C4-2B (cell line): ENCODE measurements around the gene JADE1.

Source experiments
- ZFX ChIP-seq: fragments of 450-650 bp; IDR thresholded peaks from 2 replicates; pipeline ENCODE4 v1.6.1; 2017
- TF ChIP-seq, protein P1 (sequence below): fragments of 450-650 bp; conservative IDR thresholded peaks from 2 replicates; pipeline ENCODE4 v1.5.1; 2017; ENCODE audit warnings: mild to moderate bottlenecking

DNA sequence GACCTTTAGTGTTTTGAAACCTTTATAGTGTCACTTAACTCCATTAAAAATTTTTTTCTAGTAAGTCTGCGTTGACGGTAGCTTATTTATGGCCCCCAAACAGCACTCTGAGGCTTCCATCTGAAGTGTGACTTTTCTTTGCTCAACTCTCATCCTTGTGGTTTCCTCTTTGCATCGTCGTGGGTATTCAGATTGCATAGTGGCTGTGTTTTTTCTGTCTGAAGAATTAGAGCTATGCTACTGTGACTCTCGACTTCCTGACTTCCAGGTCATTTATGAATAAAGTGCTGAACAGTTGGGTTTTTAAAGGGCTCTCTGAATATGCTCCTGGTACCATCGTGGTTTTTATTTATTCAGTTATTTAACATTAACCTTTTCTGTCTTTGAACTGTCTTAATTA is 44.9 kb downstream of the JADE1 start:
- TF ChIP-seq, protein P1, sequence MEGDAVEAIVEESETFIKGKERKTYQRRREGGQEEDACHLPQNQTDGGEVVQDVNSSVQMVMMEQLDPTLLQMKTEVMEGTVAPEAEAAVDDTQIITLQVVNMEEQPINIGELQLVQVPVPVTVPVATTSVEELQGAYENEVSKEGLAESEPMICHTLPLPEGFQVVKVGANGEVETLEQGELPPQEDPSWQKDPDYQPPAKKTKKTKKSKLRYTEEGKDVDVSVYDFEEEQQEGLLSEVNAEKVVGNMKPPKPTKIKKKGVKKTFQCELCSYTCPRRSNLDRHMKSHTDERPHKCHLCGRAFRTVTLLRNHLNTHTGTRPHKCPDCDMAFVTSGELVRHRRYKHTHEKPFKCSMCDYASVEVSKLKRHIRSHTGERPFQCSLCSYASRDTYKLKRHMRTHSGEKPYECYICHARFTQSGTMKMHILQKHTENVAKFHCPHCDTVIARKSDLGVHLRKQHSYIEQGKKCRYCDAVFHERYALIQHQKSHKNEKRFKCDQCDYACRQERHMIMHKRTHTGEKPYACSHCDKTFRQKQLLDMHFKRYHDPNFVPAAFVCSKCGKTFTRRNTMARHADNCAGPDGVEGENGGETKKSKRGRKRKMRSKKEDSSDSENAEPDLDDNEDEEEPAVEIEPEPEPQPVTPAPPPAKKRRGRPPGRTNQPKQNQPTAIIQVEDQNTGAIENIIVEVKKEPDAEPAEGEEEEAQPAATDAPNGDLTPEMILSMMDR: no peak
- no peak for TF ChIP-seq ZFX
